Fibroblast of lung (primary cell): Measurements from ENCODE around the gene MOCS2. TPM values are rescaled to one million over a fixed set of nuclear protein-coding genes. Genes with fewer than 3 reads are reported as not detected.

Experiments
- DNase-seq, 2 donors: peaks; one replicate each; pipeline versions ENCODE4 v3.0.0 to v3.0.0-alpha.2; 2010; ENCODE audit warnings: low read depth in 2 of 2
- H2AFZ ChIP-seq: 2 replicates; pipeline ENCODE4 v1.5.1; 2012; ENCODE audit warnings: low read length, control low read depth, inconsistent platforms
- H3K27ac ChIP-seq: 2 replicates; pipeline ENCODE4 v1.5.1; 2011; ENCODE audit warnings: low read length, control low read depth; ENCODE audit not compliant: insufficient read depth
- H3K27me3 ChIP-seq: 2 replicates; pipeline ENCODE4 v1.5.1; 2011; ENCODE audit warnings: mild to moderate bottlenecking, low read length; ENCODE audit not compliant: control insufficient read depth, insufficient read depth
- H3K36me3 ChIP-seq: 2 replicates; pipeline ENCODE4 v1.5.1; 2011; ENCODE audit warnings: low read length; ENCODE audit not compliant: control insufficient read depth, insufficient read depth
- H3K4me1 ChIP-seq: 2 replicates; pipeline ENCODE4 v1.5.1; 2011; ENCODE audit warnings: low read length; ENCODE audit not compliant: control insufficient read depth, insufficient read depth; ENCODE audit errors: extremely low read depth
- H3K4me2 ChIP-seq: 2 replicates; pipeline ENCODE4 v1.5.1; 2011; ENCODE audit warnings: low read length, control low read depth; ENCODE audit not compliant: insufficient read depth; ENCODE audit errors: extremely low read depth
- H3K4me3 ChIP-seq, 4 experiments: fragments of 200-600 bp in 1 of 4; sonication (generic) in 1 of 4; replicated peaks in 1 of 4; 2 replicates each; pipeline ENCODE4 v1.5.1; 2011 to 2016; ENCODE audit warnings: low read length in 4 of 4, low read depth in 3 of 4, mild to moderate bottlenecking in 3 of 4, control low read depth in 2 of 4, inconsistent platforms in 1 of 4, mixed read lengths in 1 of 4; ENCODE audit not compliant: insufficient read depth in 1 of 4; ENCODE audit errors: control extremely low read depth in 1 of 4
- H3K79me2 ChIP-seq: 2 replicates; pipeline ENCODE4 v1.5.1; 2012; ENCODE audit warnings: mild to moderate bottlenecking, low read length, inconsistent platforms; ENCODE audit not compliant: control insufficient read depth, insufficient read depth
- H3K9ac ChIP-seq: 2 replicates; pipeline ENCODE4 v1.5.1; 2011; ENCODE audit warnings: mild to moderate bottlenecking, low read length, control low read depth; ENCODE audit not compliant: insufficient read depth
- H3K9me3 ChIP-seq: 2 replicates; pipeline ENCODE4 v1.5.1; 2012; ENCODE audit warnings: low read depth, low read length; ENCODE audit not compliant: control insufficient read depth, insufficient read depth
- H4K20me1 ChIP-seq: 2 replicates; pipeline ENCODE4 v1.5.1; 2011; ENCODE audit warnings: low read length; ENCODE audit not compliant: control insufficient read depth, insufficient read depth; ENCODE audit errors: extremely low read depth
- CTCF ChIP-seq, 2 donors: IDR thresholded peaks in 1 of 2; conservative IDR thresholded peaks in 1 of 2; 1 replicate in 1 of 2; 2 replicates in 1 of 2; pipeline ENCODE4 v1.5.1; 2011 to 2012; ENCODE audit warnings: low read length in 2 of 2, control low read depth in 1 of 2, inconsistent platforms in 1 of 2, low read depth in 1 of 2, mild to moderate bottlenecking in 1 of 2
- EZH2 ChIP-seq: IDR thresholded peaks from 2 replicates; pipeline ENCODE4 v1.5.1; 2012; ENCODE audit warnings: low read length, control low read depth, mild to moderate bottlenecking; ENCODE audit errors: missing control alignments
- polyA plus RNA-seq, 2 donors: library from polyadenylated mRNA; depleted of rRNA in 1 of 2; stranded (reverse) in 1 of 2; unstranded in 1 of 2; fragments of >200 nt; gene quantifications; 2 replicates each; pipeline ENCODE4 v1.2.1, GENCODE V29; 2011 to 2012; ENCODE audit warnings: missing spikeins in 1 of 2
- total RNA-seq: library from RNA; depleted of rRNA; stranded (reverse); fragments of >200 nt; gene quantifications from 2 replicates; pipeline ENCODE4 v1.2.1, GENCODE V29; 2014

The MOCS2 gene
- total and polyA plus RNA-seq, 2 donors (not counting 1 experiment from before 2014, with no cell fraction given): 44.4 to 122 TPM

- no peaks in the 10 kb centered on the region for H3K9me3 ChIP-seq
- no peak overlapping the region for H2AFZ ChIP-seq
- peaks cover 8% of the 10 kb centered on the region for H3K36me3 ChIP-seq
- H3K79me2 ChIP-seq: no peaks in the 10 kb centered on the region
- peak; percentile 42 to 77 for DNase-seq
- H3K9ac ChIP-seq: no peak overlapping the region
- peaks cover 1% of the 10 kb centered on the region for H3K4me1 ChIP-seq
- no peaks in the 10 kb centered on the region for H3K27me3 ChIP-seq
- TF ChIP-seq CTCF (conservative IDR thresholded peaks at IDR 0.05 in 1 of 2, IDR thresholded peaks at IDR 0.05 in 1 of 2; ENCODE audit: low read depth in 1 of 2, low read length in 2 of 2) (peak; percentile 77 to 82), EZH2 (no peak)
- H3K4me2 ChIP-seq: no peak overlapping the region
- H4K20me1 ChIP-seq: no peaks in the 10 kb centered on the region
- no peak overlapping the region for H3K27ac ChIP-seq
- H3K4me3 ChIP-seq: no peak overlapping the region
Measured at GRCh38 chr5:53095931-53096525, 13.5 kb downstream of the MOCS2 start.

DNA sequence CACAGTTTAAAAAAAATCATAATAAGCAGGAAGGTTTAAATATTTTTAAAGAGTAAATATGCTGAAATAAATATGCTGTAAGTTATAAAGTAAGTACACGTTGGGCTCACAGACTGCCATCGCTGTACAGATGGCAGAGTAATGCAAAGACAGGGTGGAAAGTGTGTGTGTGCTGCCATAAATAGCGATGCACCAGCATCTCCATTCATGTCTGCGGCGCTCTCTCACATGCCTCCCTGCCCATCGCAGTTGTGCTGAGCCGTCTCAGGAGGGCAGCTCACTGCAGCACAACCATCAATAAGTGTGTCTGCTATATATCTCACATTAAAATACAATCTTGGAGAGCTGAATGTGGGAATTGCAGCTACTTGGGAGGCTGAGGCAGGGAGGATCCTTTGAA lies 14.3 kb downstream of the MOCS2 start:
- Histone ChIP-seq H3K9ac (no peak overlapping the region), H3K4me3 (no peak overlapping the region), H2AFZ (no peak overlapping the region), H3K27me3 (no peaks in the 10 kb centered on the region), H3K79me2 (no peaks in the 10 kb centered on the region), H3K36me3 (peaks cover 8% of the 10 kb centered on the region), H3K9me3 (no peaks in the 10 kb centered on the region), H3K4me1 (peaks cover 5% of the 10 kb centered on the region), H4K20me1 (no peaks in the 10 kb centered on the region), H3K4me2 (no peak overlapping the region), H3K27ac (no peak overlapping the region)
- no peak for DNase-seq
- TF ChIP-seq CTCF (conservative IDR thresholded peaks at IDR 0.05 in 1 of 2, IDR thresholded peaks at IDR 0.05 in 1 of 2; ENCODE audit: low read depth in 1 of 2, low read length in 2 of 2) (no peak), EZH2 (no peak)

- Histone ChIP-seq H3K4me1 (peaks cover 5% of the 10 kb centered on the region), H4K20me1 (no peaks in the 10 kb centered on the region), H3K4me2 (no peak overlapping the region), H3K4me3 (no peak overlapping the region), H3K27ac (no peak overlapping the region), H2AFZ (no peak overlapping the region), H3K9ac (no peak overlapping the region), H3K27me3 (no peaks in the 10 kb centered on the region), H3K79me2 (no peaks in the 10 kb centered on the region), H3K36me3 (peaks cover 7% of the 10 kb centered on the region), H3K9me3 (no peaks in the 10 kb centered on the region)
- TF ChIP-seq CTCF (conservative IDR thresholded peaks at IDR 0.05 in 1 of 2, IDR thresholded peaks at IDR 0.05 in 1 of 2; ENCODE audit: low read depth in 1 of 2, low read length in 2 of 2): no peak
- no peak for DNase-seq
Measured at GRCh38 chr5:53092242-53092641, 17.3 kb downstream of the MOCS2 start.
